H9 (cell line): Measurements from ENCODE around the gene ARL1. TPM values are rescaled to one million over a fixed set of nuclear protein-coding genes. Genes with fewer than 3 reads are reported as not detected.

ENCODE experiments used
- DNase-seq: peaks from one replicate; pipeline ENCODE4 v3.0.0-alpha.2; 2017
- H2AFZ ChIP-seq: one replicate; pipeline ENCODE4 v1.6.1; 2013; ENCODE audit warnings: mild to moderate bottlenecking, low read length, control low read depth, moderate library complexity
- H2AK5ac ChIP-seq: 2 replicates; pipeline ENCODE4 v1.6.1; 2013; ENCODE audit warnings: low read length, control low read depth, mixed read lengths; ENCODE audit not compliant: insufficient read length
- H2BK120ac ChIP-seq: one replicate; pipeline ENCODE4 v1.6.1; 2013; ENCODE audit warnings: low read depth, mild to moderate bottlenecking, low read length, control low read depth, inconsistent platforms; ENCODE audit not compliant: poor library complexity, severe bottlenecking
- H2BK12ac ChIP-seq: 2 replicates; pipeline ENCODE4 v1.6.1; 2013; ENCODE audit warnings: low read length, control low read depth, mixed read lengths, low read depth; ENCODE audit not compliant: insufficient read length
- H2BK15ac ChIP-seq: 2 replicates; pipeline ENCODE4 v1.6.1; 2013; ENCODE audit warnings: low read depth, low read length, control low read depth
- H2BK20ac ChIP-seq: one replicate; pipeline ENCODE4 v1.6.1; 2013; ENCODE audit warnings: low read depth, mild to moderate bottlenecking, low read length, control low read depth, inconsistent platforms; ENCODE audit not compliant: poor library complexity, severe bottlenecking
- H2BK5ac ChIP-seq: 2 replicates; pipeline ENCODE4 v1.6.1; 2013; ENCODE audit warnings: low read length, control low read depth, mixed read lengths; ENCODE audit not compliant: insufficient read length
- H3K14ac ChIP-seq: 2 replicates; pipeline ENCODE4 v1.6.1; 2013; ENCODE audit warnings: low read length, control low read depth; ENCODE audit not compliant: insufficient read depth
- H3K18ac ChIP-seq: 2 replicates; pipeline ENCODE4 v1.6.1; 2013; ENCODE audit warnings: low read depth, mild to moderate bottlenecking, mixed read lengths, low read length, control low read depth; ENCODE audit not compliant: insufficient read length
- H3K23ac ChIP-seq: 2 replicates; pipeline ENCODE4 v1.6.1; 2013; ENCODE audit warnings: low read length, control low read depth, mixed read lengths, low read depth; ENCODE audit not compliant: insufficient read length
- H3K23me2 ChIP-seq: 2 replicates; pipeline ENCODE4 v1.6.1; 2013; ENCODE audit warnings: low read depth, mild to moderate bottlenecking, mixed read lengths, low read length, control low read depth; ENCODE audit not compliant: insufficient read length, poor library complexity, severe bottlenecking
- H3K27ac ChIP-seq: 2 replicates; pipeline ENCODE4 v1.5.1; 2013; ENCODE audit warnings: low read length, control low read depth, mixed read lengths, low read depth; ENCODE audit not compliant: insufficient read length
- H3K27me3 ChIP-seq: 2 replicates; pipeline ENCODE4 v1.6.1; 2013; ENCODE audit warnings: low read length, control low read depth, inconsistent platforms; ENCODE audit not compliant: insufficient read depth
- H3K4ac ChIP-seq: 2 replicates; pipeline ENCODE4 v1.6.1; 2013; ENCODE audit warnings: low read depth, mild to moderate bottlenecking, control low read depth, inconsistent platforms, low read length, moderate library complexity
- H3K4me1 ChIP-seq: 2 replicates; pipeline ENCODE4 v1.6.1; 2013; ENCODE audit warnings: low read length, control low read depth, inconsistent platforms; ENCODE audit not compliant: insufficient read depth
- H3K4me2 ChIP-seq: 2 replicates; pipeline ENCODE4 v1.6.1; 2013; ENCODE audit warnings: low read length, control low read depth, mixed read lengths; ENCODE audit not compliant: insufficient read length, insufficient read depth
- H3K56ac ChIP-seq: 2 replicates; pipeline ENCODE4 v1.6.1; 2013; ENCODE audit warnings: low read depth, mild to moderate bottlenecking, mixed read lengths, low read length, control low read depth; ENCODE audit not compliant: insufficient read length
- H3K79me1 ChIP-seq: 2 replicates; pipeline ENCODE4 v1.6.1; 2013; ENCODE audit warnings: low read depth, mild to moderate bottlenecking, moderate library complexity, low read length, control low read depth, inconsistent platforms; ENCODE audit not compliant: insufficient read depth, poor library complexity, severe bottlenecking
- H3K79me2 ChIP-seq: 2 replicates; pipeline ENCODE4 v1.6.1; 2013; ENCODE audit warnings: low read length, control low read depth, inconsistent platforms; ENCODE audit not compliant: insufficient read depth
- H3K9ac ChIP-seq: 2 replicates; pipeline ENCODE4 v1.6.1; 2013; ENCODE audit warnings: low read length, control low read depth, mixed read lengths; ENCODE audit not compliant: insufficient read length; ENCODE audit errors: extremely low read depth
- H3K9me3 ChIP-seq: one replicate; pipeline ENCODE4 v1.6.1; 2013; ENCODE audit warnings: low read depth, low read length, inconsistent platforms; ENCODE audit not compliant: control insufficient read depth
- H3T11ph ChIP-seq: one replicate; pipeline ENCODE4 v1.6.1; 2013; ENCODE audit warnings: mild to moderate bottlenecking, low read length, control low read depth, inconsistent platforms
- H4K20me1 ChIP-seq: one replicate; pipeline ENCODE4 v1.6.1; 2013; ENCODE audit not compliant: control insufficient read depth, insufficient read length, insufficient read depth
- H4K5ac ChIP-seq: 2 replicates; pipeline ENCODE4 v1.6.1; 2013; ENCODE audit warnings: low read depth, mild to moderate bottlenecking, mixed read lengths, low read length, control low read depth; ENCODE audit not compliant: insufficient read length
- H4K8ac ChIP-seq: replicated peaks from 2 replicates; pipeline ENCODE4 v1.6.1; 2013; ENCODE audit warnings: low read length, control low read depth, mixed read lengths, low read depth; ENCODE audit not compliant: insufficient read length
- H4K91ac ChIP-seq: 2 replicates; pipeline ENCODE4 v1.6.1; 2013; ENCODE audit warnings: low read depth, mild to moderate bottlenecking, moderate library complexity, mixed read lengths, low read length, control low read depth; ENCODE audit not compliant: insufficient read length
- H3K27ac Mint-ChIP-seq, 3 experiments: 2 replicates in 2 of 3; 3 replicates in 1 of 3; pipeline ENCODE4 v1.8.0; 2020 to 2021; ENCODE audit warnings: mixed read lengths in 3 of 3, mild to moderate bottlenecking in 1 of 3, moderate library complexity in 1 of 3
- H3K27me3 Mint-ChIP-seq: 2 replicates; pipeline ENCODE4 v1.8.0; 2021; ENCODE audit warnings: low read depth, mild to moderate bottlenecking, moderate library complexity, mixed read lengths
- H3K36me3 Mint-ChIP-seq, 3 experiments: 2 replicates in 2 of 3; 3 replicates in 1 of 3; pipeline ENCODE4 v1.8.0; 2020 to 2021; ENCODE audit warnings: low read depth in 3 of 3, mixed read lengths in 3 of 3; ENCODE audit not compliant: insufficient read depth in 1 of 3
- H3K4me1 Mint-ChIP-seq, 2 experiments: 2 replicates each; pipeline ENCODE4 v1.8.0; 2020; ENCODE audit warnings: mixed read lengths in 2 of 2
- H3K4me3 Mint-ChIP-seq, 2 experiments: 2 replicates in 1 of 2; 3 replicates in 1 of 2; pipeline ENCODE4 v1.8.0; 2020 to 2021; ENCODE audit warnings: mild to moderate bottlenecking in 2 of 2, mixed read lengths in 2 of 2, moderate library complexity in 1 of 2
- H3K9me3 Mint-ChIP-seq, 2 experiments: 2 replicates in 1 of 2; 3 replicates in 1 of 2; pipeline ENCODE4 v1.8.0; 2020; ENCODE audit warnings: mild to moderate bottlenecking in 2 of 2, mixed read lengths in 2 of 2, moderate library complexity in 1 of 2
- WGBS: extraction: QIAGEN DNeasy Blood & Tissue Kit; methylation state at CpG from one replicate; pipeline ENCODE4 v1.1.7; 2013; ENCODE audit warnings: missing lambda C conversion rate, low lambda C conversion rate, mixed read lengths; ENCODE audit not compliant: insufficient read length; ENCODE audit errors: extremely low coverage; 5-methylcytosine and 5-hydroxymethylcytosine counted together
- total RNA-seq: library from RNA; stranded (reverse); gene quantifications from 2 replicates; pipeline ENCODE4 v1.2.1, GENCODE V29; 2021
- TF ChIP-seq, protein P1 (sequence below): fragments of 200-600 bp; sonication (generic); conservative IDR thresholded peaks from 3 replicates; pipeline ENCODE4 v1.8.0; 2021; ENCODE audit warnings: antibody characterized with exemption, mild to moderate bottlenecking

Gene ARL1
- total RNA-seq, 1 experiment from 2014 or later, result 71.1 TPM

DNA sequence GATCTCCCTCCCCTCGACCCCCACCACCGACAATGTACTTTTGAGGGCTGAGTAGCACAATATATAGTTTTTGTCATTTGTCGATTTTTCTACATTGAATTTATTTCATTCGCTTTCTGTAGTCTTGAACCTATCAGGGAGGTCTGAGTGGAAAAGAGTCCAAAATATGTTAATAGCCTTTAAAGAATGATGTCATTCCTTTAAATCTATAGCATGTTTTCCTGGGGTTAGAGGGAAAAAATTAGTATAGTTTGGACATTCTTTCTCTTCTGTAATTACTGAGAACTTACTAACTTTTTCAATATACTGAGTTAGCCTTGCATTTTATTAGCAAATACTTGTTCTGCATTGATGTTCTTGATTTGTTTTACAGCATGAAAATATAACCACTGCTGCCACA lies 55.9 kb downstream of the ARL1 start:
- H3K23ac ChIP-seq, result no peak overlapping the region
- no peak overlapping the region for H3K27ac Mint-ChIP-seq
- no peak overlapping the region for H2BK15ac ChIP-seq
- peaks cover 22 to 86% (median 68%) of the 10 kb centered on the region in 3 experiments for H3K36me3 Mint-ChIP-seq
- no peaks in the 10 kb centered on the region for H3K23me2 ChIP-seq
- no peaks in the 10 kb centered on the region for H3K4me1 ChIP-seq
- no peak for DNase-seq
- no peak overlapping the region for H2BK5ac ChIP-seq
- H2BK120ac ChIP-seq, result no peak overlapping the region
- H3K4me2 ChIP-seq, result no peak overlapping the region
- no peak overlapping the region for H3K9ac ChIP-seq
- no peak overlapping the region for H2BK12ac ChIP-seq
- H2BK20ac ChIP-seq, result no peak overlapping the region
- no peaks in the 10 kb centered on the region for H3K9me3 ChIP-seq
- no peak overlapping the region for H3T11ph ChIP-seq
- H3K27ac ChIP-seq, result no peak overlapping the region
- no peak overlapping the region for H3K4ac ChIP-seq
- no peaks in the 10 kb centered on the region for H3K27me3 ChIP-seq
- no peak overlapping the region for H3K56ac ChIP-seq
- H4K20me1 ChIP-seq, result no peaks in the 10 kb centered on the region
- no peaks in the 10 kb centered on the region for H3K79me2 ChIP-seq
- no peak overlapping the region for H3K4me3 Mint-ChIP-seq
- H3K14ac ChIP-seq, result no peak overlapping the region
- no peaks in the 10 kb centered on the region for H3K4me1 Mint-ChIP-seq
- H2AFZ ChIP-seq, result no peak overlapping the region
- H3K9me3 Mint-ChIP-seq, result peaks cover 0 to 7% of the 10 kb centered on the region in 2 experiments; a peak in 2 of 5 replicates
- no peaks in the 10 kb centered on the region for H3K79me1 ChIP-seq
- H2AK5ac ChIP-seq, result no peak overlapping the region
- H4K8ac ChIP-seq, result no peak overlapping the region
- no peak overlapping the region for H4K5ac ChIP-seq
- no peak overlapping the region for H4K91ac ChIP-seq
- no peaks in the 10 kb centered on the region for H3K27me3 Mint-ChIP-seq
- no peak overlapping the region for H3K18ac ChIP-seq
- WGBS, result no CpG with 5 or more reads among the region's 4 CpGs
- TF ChIP-seq, protein P1, sequence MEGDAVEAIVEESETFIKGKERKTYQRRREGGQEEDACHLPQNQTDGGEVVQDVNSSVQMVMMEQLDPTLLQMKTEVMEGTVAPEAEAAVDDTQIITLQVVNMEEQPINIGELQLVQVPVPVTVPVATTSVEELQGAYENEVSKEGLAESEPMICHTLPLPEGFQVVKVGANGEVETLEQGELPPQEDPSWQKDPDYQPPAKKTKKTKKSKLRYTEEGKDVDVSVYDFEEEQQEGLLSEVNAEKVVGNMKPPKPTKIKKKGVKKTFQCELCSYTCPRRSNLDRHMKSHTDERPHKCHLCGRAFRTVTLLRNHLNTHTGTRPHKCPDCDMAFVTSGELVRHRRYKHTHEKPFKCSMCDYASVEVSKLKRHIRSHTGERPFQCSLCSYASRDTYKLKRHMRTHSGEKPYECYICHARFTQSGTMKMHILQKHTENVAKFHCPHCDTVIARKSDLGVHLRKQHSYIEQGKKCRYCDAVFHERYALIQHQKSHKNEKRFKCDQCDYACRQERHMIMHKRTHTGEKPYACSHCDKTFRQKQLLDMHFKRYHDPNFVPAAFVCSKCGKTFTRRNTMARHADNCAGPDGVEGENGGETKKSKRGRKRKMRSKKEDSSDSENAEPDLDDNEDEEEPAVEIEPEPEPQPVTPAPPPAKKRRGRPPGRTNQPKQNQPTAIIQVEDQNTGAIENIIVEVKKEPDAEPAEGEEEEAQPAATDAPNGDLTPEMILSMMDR, result no peak
